HL-60 (cell line): ENCODE data around the gene PRSS48.

Experiments used
- DNase-seq, 2 experiments: peaks; one replicate each; pipeline ENCODE4 v3.0.0-alpha.2; 2010 to 2020; ENCODE audit warnings: low read depth in 1 of 2, low spot score in 1 of 2
- H3K27ac ChIP-seq: fragments of 250-450 bp; sonication (Bioruptor Pico); replicated peaks from 2 replicates; pipeline ENCODE4 v1.5.1; 2020; ENCODE audit warnings: mild to moderate bottlenecking, moderate library complexity
- H3K27me3 ChIP-seq: fragments of 250-450 bp; sonication (Bioruptor Pico); 2 replicates; pipeline ENCODE4 v1.5.1; 2021; ENCODE audit warnings: mild to moderate bottlenecking, moderate library complexity; ENCODE audit not compliant: insufficient read depth, poor library complexity, severe bottlenecking
- H3K4me3 ChIP-seq: replicated peaks from 2 replicates; pipeline ENCODE4 v1.5.1; 2011; ENCODE audit warnings: mild to moderate bottlenecking, control low read depth, low read length; ENCODE audit not compliant: insufficient read depth
- CTCF ChIP-seq: IDR thresholded peaks from one replicate; pipeline ENCODE4 v1.5.1; 2011; ENCODE audit warnings: low read length, control low read depth, inconsistent platforms; ENCODE audit not compliant: insufficient read depth
- GABPA ChIP-seq: IDR thresholded peaks from 2 replicates; pipeline ENCODE4 v1.6.1; 2012; ENCODE audit warnings: low read depth
- POLR2AphosphoS5 ChIP-seq: IDR thresholded peaks from 2 replicates; pipeline ENCODE4 v1.6.1; 2012; ENCODE audit warnings: low read depth
- REST ChIP-seq: IDR thresholded peaks from 2 replicates; pipeline ENCODE4 v1.6.1; 2012; ENCODE audit warnings: low read depth; ENCODE audit not compliant: insufficient replicate concordance
- SPI1 ChIP-seq: IDR thresholded peaks from 2 replicates; pipeline ENCODE4 v1.6.1; 2012; ENCODE audit warnings: low read depth, mild to moderate bottlenecking, borderline replicate concordance

PRSS48 gene

DNA sequence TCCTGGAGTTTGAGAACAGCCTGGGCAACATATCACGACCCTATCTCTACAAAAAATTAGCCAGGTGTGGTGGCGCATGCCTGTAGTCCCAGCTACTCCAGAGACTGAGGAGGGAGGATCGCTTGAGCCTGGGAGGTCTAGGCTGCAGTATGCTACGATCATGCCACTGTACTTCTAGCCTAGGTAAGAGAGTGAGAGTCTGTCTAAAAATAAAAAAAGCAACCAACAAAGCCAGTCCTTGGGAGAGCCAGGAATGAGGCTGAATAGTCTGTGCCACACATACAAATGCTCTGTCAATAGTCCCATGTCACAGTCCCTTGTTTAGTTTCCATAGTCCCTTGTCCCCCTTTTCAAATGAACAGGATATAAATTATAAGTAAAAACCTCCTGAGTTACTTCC lies 19.3 kb upstream of the PRSS48 start:
- no peak overlapping the region for H3K4me3 ChIP-seq
- H3K27ac ChIP-seq, result no peak overlapping the region
- TF ChIP-seq SPI1 (no peak), CTCF (no peak), GABPA (no peak), POLR2AphosphoS5 (no peak), REST (no peak)
- DNase-seq, result no peak
- no peaks in the 10 kb centered on the region for H3K27me3 ChIP-seq

DNA sequence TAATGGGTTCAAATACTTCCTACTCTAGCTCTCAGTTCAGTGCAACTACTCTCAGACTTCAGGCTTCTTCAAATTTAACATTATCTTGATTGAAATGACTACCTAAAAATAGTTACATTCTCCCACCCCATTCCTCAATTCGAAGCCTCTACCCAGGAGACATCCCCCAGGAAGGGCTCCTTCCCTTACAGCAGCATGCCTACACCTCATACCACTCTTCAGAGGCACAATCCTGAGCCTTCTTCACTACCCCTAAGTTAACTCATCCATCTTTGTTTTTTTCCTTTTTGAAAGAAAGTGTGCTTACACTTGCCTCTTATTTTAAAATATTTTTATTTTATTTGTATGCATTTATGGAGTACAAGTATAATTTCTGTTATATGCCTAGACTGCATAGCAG lies 17.2 kb upstream of the PRSS48 start:
- no peak overlapping the region for H3K4me3 ChIP-seq
- no peak for TF ChIP-seq SPI1
- TF ChIP-seq GABPA, result no peak
- no peak overlapping the region for H3K27ac ChIP-seq
- no peaks in the 10 kb centered on the region for H3K27me3 ChIP-seq
- no peak for DNase-seq

- Histone ChIP-seq H3K27me3 (no peaks in the 10 kb centered on the region), H3K27ac (no peak overlapping the region), H3K4me3 (no peak overlapping the region)
- no peak for DNase-seq
- TF ChIP-seq REST, result no peak
- no peak for TF ChIP-seq GABPA
- no peak for TF ChIP-seq SPI1
- no peak for TF ChIP-seq POLR2AphosphoS5
- no peak for TF ChIP-seq CTCF
Observed at GRCh38 chr4:151260526-151260925, 16.4 kb upstream of the PRSS48 start.

DNA sequence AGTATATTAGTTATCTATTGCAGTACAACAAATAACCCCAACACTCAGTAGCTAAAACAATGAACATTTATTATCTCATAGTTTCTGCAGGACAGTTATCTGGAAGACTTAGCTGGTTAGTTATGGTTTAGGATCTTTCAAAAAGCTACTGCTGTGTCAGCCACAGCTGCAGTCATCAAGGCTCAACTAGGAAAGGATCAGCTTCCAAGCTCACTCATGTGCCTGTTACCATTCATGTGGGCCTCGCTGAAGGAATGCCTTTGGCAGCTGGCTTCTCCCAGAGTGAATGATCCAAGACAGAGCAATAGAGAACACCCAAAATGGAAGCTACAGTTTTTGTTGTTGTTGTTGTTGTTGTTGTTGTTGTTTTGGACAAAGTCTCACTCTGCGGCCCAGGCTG lies 13.5 kb upstream of the PRSS48 start:
- Histone ChIP-seq H3K4me3 (no peak overlapping the region), H3K27me3 (no peaks in the 10 kb centered on the region), H3K27ac (no peak overlapping the region)
- DNase-seq, result no peak
- TF ChIP-seq REST, result no peak
- TF ChIP-seq SPI1, result no peak
- no peak for TF ChIP-seq CTCF
- TF ChIP-seq POLR2AphosphoS5, result no peak
- no peak for TF ChIP-seq GABPA
